Measurements from ENCODE around the gene SPTBN1. TPM values are rescaled to one million over a fixed set of nuclear protein-coding genes. Genes with fewer than 3 reads are reported as not detected.
A peak's percentile ranks its signal among the peaks of the same experiment; 100 is the strongest.

SPTBN1 gene
- total and polyA plus RNA-seq, 2 of the 13 experiments (the other 11 are each of a cell fraction or from before 2014, with no cell fraction given): 123 to 299 TPM

DNA sequence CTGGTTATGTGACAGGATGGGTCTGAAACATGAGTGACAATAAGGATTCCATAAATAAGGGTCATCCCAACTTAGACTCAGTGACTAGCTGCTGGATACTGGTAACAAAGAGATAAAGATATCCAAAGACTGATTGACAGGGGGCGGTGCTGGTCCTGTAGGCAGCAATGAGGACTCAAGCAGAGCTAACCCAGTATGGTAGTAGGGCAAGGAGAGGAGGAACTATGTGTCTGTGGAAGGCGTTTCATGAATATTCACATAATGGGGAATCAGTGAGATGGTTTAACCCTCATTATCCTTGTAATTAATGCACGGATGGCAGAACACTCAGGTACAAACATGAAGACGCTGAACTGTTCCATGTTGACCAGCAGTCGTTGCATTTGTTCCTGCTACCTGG lies 164.8 kb downstream of the SPTBN1 start:
- FAIRE-seq: no peak
- Histone ChIP-seq H3K4me3 (replicated peaks in 1 of 3; ENCODE audit: insufficient read depth in 1 of 3, low read depth in 2 of 3, low read length in 3 of 3) (no peak overlapping the region), H3K36me3 (replicated peaks in 1 of 2; ENCODE audit: control insufficient read depth in 1 of 2, insufficient read depth in 2 of 2, low read length in 2 of 2) (peaks cover 59 to 96% of the 10 kb centered on the region in 2 experiments), H3K27me3 (ENCODE audit: control insufficient read depth in 1 of 2, insufficient read depth in 2 of 2, low read length in 2 of 2) (no peaks in the 10 kb centered on the region), H3K79me2 (ENCODE audit: insufficient read depth, low read length) (peaks cover 37% of the 10 kb centered on the region), H3K9ac (ENCODE audit: insufficient read depth, low read depth, low read length) (no peak overlapping the region), H4K20me1 (ENCODE audit: insufficient read depth, low read length) (no peaks in the 10 kb centered on the region; the same call in 1 of the 2 replicates), H2AFZ (ENCODE audit: low read length) (no peak overlapping the region), H3K27ac (ENCODE audit: extremely low read length, insufficient read depth, low read length) (no peak overlapping the region), H3K4me1 (ENCODE audit: insufficient read depth, low read length) (peaks cover 48% of the 10 kb centered on the region), H3K4me2 (ENCODE audit: low read depth, low read length) (no peak overlapping the region), H3K9me3 (ENCODE audit: low read length) (no peaks in the 10 kb centered on the region)
- ChIA-PET CTCF (ENCODE audit: low intra/inter-chr PET ratio, low total read pairs) (no interaction called here), POLR2A (no interaction called here)
- TF ChIP-seq SMC3 (IDR thresholded peaks at IDR 0.05; ENCODE audit: low read length) (0 out of 2 replicates have a peak, but pooled peaks have one; percentile 5), RBM22 (optimal IDR thresholded peaks at IDR 0.05; ENCODE audit: low read length) (peak; percentile 68), ZFP82 (CRISPR knock-in tag; IDR thresholded peaks at IDR 0.05; ENCODE audit: borderline replicate concordance) (no peak), ATF1 (CRISPR knock-in tag; IDR thresholded peaks at IDR 0.05) (no peak), ZNF670 (CRISPR knock-in tag; IDR thresholded peaks at IDR 0.05; ENCODE audit: borderline replicate concordance) (0 out of 2 replicates have a peak, but pooled peaks have one; percentile 35), MAZ (IDR thresholded peaks at IDR 0.05; ENCODE audit: borderline replicate concordance, low read depth, low read length) (no peak), MAZ (CRISPR knock-in tag; IDR thresholded peaks at IDR 0.05; ENCODE audit: low read depth) (0 out of 2 replicates have a peak, but pooled peaks have one; percentile 27), AGO2 (optimal IDR thresholded peaks at IDR 0.05; ENCODE audit: low read depth, low read length) (peak; percentile 47), SSRP1 (CRISPR knock-in tag; IDR thresholded peaks at IDR 0.05) (0 out of 2 replicates have a peak, but pooled peaks have one; percentile 72)
- TF ChIP-seq, protein P1, sequence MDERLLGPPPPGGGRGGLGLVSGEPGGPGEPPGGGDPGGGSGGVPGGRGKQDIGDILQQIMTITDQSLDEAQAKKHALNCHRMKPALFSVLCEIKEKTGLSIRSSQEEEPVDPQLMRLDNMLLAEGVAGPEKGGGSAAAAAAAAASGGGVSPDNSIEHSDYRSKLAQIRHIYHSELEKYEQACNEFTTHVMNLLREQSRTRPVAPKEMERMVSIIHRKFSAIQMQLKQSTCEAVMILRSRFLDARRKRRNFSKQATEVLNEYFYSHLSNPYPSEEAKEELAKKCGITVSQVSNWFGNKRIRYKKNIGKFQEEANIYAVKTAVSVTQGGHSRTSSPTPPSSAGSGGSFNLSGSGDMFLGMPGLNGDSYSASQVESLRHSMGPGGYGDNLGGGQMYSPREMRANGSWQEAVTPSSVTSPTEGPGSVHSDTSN (CRISPR knock-in tag; IDR thresholded peaks at IDR 0.05): peak; percentile 48; the same call in 1 of the 2 replicates
- TF ChIP-seq, protein P2, sequence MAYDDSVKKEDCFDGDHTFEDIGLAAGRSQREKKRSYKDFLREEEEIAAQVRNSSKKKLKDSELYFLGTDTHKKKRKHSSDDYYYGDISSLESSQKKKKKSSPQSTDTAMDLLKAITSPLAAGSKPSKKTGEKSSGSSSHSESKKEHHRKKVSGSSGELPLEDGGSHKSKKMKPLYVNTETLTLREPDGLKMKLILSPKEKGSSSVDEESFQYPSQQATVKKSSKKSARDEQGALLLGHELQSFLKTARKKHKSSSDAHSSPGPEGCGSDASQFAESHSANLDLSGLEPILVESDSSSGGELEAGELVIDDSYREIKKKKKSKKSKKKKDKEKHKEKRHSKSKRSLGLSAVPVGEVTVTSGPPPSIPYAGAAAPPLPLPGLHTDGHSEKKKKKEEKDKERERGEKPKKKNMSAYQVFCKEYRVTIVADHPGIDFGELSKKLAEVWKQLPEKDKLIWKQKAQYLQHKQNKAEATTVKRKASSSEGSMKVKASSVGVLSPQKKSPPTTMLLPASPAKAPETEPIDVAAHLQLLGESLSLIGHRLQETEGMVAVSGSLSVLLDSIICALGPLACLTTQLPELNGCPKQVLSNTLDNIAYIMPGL (CRISPR knock-in tag; IDR thresholded peaks at IDR 0.05; ENCODE audit: borderline replicate concordance in 1 of 2, low read depth in 1 of 2): no peak
- ATAC-seq: no peak
- no TSS peak for BruUV-seq (replicated peaks)
- 96% methylated on average over 5 of the region's 5 CpGs for WGBS (ENCODE audit: low lambda C conversion rate)
- intact Hi-C loops (cut with micrococcal nuclease; ENCODE audit: unreplicated experiment) (no loop called here), in situ Hi-C loops (cut with HindIII; ENCODE audit: extremely low pct_ligation_motif_present, low pct_unique_long_range_greater_than_20kb) (no loop called here)
- DNase-seq (ENCODE audit: low spot score): no peak
